HCT116 (cell line): ENCODE measurements around the gene BMF.
"Not testable (repeated sequence)": the region's sequence is repeated elsewhere in the genome, so short reads cannot be mapped to it uniquely, and the experiment has no call there.

Experiments
- CEBPB ChIP-seq: IDR thresholded peaks from 2 replicates; pipeline ENCODE4 v1.6.1; 2012; ENCODE audit warnings: low read depth
- CTCF ChIP-seq, 3 experiments: fragments of 200-600 bp in 1 of 3; sonication (generic) in 1 of 3; IDR thresholded peaks in 2 of 3; conservative IDR thresholded peaks in 1 of 3; 2 replicates each; pipeline ENCODE4 v1.5.1; 2012 to 2017; ENCODE audit warnings: low read depth in 2 of 3, low read length in 2 of 3, antibody characterized with exemption in 1 of 3, borderline replicate concordance in 1 of 3, control low read depth in 1 of 3, mild to moderate bottlenecking in 1 of 3, mixed read lengths in 1 of 3, mixed run types in 1 of 3, moderate library complexity in 1 of 3; ENCODE audit not compliant: insufficient read depth in 1 of 3
- EZH2phosphoT487 ChIP-seq: fragments of 200-600 bp; IDR thresholded peaks from 2 replicates; pipeline ENCODE4 v1.6.1; 2018; ENCODE audit warnings: antibody characterized with exemption, borderline replicate concordance
- POLR2A ChIP-seq: IDR thresholded peaks from 2 replicates; pipeline ENCODE4 v1.7.0; 2011; ENCODE audit warnings: borderline replicate concordance; ENCODE audit not compliant: insufficient read depth, insufficient read length; ENCODE audit errors: extremely low read depth
- POLR2AphosphoS5 ChIP-seq: IDR thresholded peaks from 2 replicates; pipeline ENCODE4 v1.6.1; 2011; ENCODE audit warnings: mild to moderate bottlenecking, low read depth, low read length, moderate library complexity
- RAD21 ChIP-seq: IDR thresholded peaks from 2 replicates; pipeline ENCODE4 v1.6.1; 2012; ENCODE audit warnings: low read depth, mild to moderate bottlenecking
- REST ChIP-seq: IDR thresholded peaks from 2 replicates; pipeline ENCODE4 v1.6.1; 2012; ENCODE audit warnings: low read depth
- TF ChIP-seq, protein P1 (sequence below): IDR thresholded peaks from 2 replicates; pipeline ENCODE4 v1.6.1; 2012

DNA sequence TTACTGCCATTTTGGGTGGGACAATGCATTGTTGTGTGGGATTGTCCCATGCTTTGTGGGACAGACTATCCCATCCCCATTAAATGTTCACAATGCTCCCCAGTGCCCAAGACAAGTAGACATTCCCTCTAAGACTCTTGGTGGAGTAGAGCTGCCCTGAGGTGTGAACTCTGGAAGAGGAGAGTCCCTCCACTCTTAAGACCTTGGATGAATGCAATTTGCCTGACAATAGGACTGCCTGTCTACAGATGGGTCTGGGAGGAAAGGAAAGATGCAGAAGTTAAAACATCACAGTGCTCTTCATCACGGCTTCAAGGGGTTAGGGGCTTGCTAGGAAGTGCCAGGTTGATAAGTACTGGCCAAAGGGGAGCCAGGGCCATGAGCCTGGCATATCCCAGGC lies 46.1 kb upstream of the BMF start:
- TF ChIP-seq POLR2A; RAD21; POLR2AphosphoS5; CTCF (IDR thresholded peaks at IDR 0.05 in 2 of 3, conservative IDR thresholded peaks at IDR 0.05 in 1 of 3; ENCODE audit: borderline replicate concordance in 1 of 3, insufficient read depth in 1 of 3, low read depth in 2 of 3, low read length in 2 of 3); REST; CEBPB; EZH2phosphoT487: not testable (repeated sequence)
- TF ChIP-seq, protein P1, sequence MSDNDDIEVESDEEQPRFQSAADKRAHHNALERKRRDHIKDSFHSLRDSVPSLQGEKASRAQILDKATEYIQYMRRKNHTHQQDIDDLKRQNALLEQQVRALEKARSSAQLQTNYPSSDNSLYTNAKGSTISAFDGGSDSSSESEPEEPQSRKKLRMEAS: not testable (repeated sequence)
